Stimulated activated CD8-positive, alpha-beta memory T cell treated with anti-CD3 and anti-CD28 coated beads, Interleukin-15, amount 100 ng/mL, for 24 hours (primary cell): Measurements from ENCODE around the gene KAZALD1.

Experiments used
- DNase-seq: peaks from one replicate; pipeline ENCODE4 v3.0.0-alpha.2; 2020; ENCODE audit warnings: low read depth

KAZALD1 gene, protein sequence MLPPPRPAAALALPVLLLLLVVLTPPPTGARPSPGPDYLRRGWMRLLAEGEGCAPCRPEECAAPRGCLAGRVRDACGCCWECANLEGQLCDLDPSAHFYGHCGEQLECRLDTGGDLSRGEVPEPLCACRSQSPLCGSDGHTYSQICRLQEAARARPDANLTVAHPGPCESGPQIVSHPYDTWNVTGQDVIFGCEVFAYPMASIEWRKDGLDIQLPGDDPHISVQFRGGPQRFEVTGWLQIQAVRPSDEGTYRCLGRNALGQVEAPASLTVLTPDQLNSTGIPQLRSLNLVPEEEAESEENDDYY

DNA sequence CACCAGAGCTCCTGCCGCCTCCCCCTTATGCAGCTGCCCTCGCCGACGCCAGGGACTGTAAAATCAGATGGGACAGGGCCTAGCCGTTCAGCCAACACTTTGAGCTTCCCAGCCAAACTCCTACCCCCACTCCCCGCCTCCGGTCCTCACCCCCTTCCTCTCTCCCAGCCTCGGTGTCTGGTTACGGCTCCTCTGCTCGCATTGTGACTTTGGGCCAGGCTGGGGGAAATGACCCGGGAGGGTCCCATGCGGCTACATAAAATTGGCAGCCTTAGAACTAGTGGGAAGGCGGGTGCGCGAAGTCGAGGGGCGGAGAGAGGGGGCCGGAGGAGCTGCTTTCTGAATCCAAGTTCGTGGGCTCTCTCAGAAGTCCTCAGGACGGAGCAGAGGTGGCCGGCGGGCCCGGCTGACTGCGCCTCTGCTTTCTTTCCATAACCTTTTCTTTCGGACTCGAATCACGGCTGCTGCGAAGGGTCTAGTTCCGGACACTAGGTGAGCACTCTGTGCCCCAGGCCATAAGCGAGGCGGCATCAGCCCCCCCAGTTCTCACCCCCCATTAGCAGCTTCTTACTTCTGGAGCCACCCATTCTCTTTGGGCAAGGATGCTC is at the start of gene KAZALD1:
KAZALD1 (plus strand) TSS at position 366 of the 608 bp plus-strand sequence. CDS start 604 bp downstream, outside the sequence.
- no peak for DNase-seq

DNA sequence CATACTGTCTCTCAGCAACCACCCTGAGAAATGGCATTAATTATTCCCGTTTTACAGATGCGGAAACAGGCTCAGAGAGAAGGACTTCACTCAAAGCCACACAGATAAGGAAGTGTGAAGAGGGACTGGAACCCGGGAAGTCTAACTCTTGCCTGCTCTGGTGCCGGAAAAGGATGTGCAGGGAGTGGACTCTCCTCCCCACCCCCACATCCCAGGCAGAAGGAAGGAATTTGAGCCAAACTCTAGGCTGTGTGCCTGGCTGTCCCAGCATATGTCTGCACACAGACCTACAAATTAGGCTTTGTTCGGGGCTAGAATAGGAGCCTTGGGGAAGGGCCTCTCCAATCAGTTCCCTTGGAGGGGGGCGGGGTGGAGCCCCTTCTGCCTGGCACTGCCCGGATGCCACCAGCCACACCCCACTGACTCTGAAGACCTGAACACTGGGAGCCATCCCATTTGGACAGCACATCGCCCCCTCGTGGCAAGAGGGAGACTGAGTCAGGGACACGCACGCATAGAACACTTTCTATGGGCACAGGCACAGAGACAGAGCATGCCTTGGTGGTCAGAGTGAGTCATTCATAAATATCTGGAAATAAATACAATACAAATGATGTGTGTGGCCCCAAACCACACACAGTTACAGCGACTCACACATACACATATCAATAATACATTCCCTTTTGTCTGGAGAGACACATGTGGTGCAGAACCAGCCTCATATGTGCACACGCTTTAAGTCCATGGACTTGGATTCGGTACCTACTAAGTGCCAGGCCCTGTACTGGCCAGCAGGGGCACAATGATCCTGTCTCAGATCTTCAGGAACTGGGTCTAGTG is 49.0 kb upstream of the KAZALD1 start:
- DNase-seq = peak; percentile 35

DNA sequence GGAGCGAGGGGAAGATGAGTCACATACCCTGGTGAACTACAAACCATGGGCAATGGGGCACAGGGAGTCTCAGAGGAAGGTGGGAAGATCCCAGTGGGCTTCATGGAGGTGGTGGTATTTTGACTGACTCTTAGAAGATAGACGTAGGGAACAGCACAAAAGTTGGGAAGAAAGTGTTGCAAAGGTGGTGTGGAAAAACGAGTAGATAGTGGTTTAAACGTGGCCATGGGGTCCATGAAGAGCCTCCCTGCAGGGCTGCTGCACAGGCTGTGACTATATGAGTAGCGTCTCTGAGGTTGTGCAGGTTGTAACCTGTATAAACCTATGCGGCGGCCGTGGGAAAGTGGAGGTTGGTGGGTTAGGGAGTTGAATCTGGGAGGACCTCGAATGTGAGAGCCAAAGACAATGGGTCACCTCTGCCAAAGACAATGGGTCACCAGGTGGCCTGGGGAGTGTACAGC is 48.4 kb upstream of the KAZALD1 start:
- no peak for DNase-seq

DNA sequence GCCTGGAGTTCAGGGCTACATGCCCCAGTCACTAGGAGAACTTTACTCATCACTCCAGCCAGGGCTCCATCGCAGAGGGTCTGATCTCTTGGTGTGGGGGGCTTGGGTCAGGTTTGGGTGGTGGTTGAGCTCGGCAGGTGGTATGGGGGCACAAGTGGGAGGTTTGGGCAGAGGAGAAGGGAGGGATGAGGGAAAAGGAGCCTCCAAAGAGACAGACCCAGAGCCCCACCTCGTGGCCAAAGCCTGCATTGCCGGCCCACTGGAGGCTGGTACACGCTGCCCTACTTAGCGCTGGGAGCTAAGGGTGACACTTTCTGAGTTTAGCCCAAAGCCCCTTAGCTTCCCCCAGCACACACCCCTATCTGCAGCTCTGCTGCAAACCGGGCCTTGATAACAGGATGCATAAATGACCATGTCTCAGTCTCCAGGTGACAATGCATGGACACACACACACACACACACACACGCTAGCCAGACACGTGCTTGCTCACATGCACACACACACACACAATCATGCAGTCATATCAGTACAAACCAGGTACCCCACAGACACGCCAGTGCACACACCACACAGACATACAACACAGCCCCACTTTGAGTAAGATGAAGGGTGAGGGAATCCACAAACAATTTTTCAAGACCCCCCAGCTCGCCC is 47.4 kb upstream of the KAZALD1 start:
- peak; percentile 64 for DNase-seq

DNA sequence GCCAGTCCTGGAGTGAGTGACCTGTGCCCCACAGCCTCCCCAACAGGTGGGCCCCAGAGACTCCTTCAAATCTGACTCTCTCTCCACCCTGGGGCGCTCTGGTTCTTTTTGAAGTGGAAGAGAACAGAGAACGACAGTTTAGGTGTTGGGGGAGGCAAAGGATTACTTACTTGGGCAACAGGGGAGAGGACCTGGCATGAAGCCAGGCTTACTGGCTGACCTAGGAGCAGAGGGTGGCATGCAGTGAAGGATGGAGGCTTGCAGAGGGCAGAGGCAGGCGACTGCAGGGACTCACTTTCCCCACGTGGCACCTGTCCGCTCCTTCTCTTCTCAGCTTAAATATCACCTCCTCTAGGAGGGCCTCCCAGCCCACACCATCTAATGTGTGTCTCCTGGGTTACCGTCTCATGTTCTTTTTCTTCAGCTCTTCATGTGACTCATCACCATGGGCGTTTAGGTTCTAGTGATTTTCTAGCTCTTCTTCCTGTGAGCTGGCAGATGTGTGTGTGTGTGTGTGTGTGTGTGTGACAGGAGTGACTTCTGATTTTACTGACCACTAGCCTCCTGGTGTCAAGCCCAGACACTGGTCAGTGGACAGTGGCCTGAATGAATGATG is 46.7 kb upstream of the KAZALD1 start:
- no peak for DNase-seq

DNA sequence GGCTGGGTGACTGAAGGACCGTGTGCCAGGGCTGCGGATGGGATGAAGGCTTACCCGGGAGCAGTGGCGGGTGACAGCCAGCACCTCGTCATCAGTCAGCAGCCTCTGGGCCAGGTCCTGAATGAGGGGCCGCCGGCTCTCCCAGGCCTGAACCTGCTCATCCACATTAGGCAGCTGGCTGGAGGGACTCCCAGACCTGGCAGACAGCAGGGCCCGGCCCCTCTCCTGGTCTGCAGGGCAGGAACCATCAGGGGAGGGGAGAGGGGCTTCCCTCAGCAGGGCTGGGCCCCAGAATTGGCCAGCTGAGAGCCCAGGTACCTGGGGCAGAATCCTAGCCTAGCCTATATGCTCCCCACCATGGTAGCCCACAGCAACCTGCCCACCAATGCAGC is 46.2 kb upstream of the KAZALD1 start:
- DNase-seq = no peak

DNA sequence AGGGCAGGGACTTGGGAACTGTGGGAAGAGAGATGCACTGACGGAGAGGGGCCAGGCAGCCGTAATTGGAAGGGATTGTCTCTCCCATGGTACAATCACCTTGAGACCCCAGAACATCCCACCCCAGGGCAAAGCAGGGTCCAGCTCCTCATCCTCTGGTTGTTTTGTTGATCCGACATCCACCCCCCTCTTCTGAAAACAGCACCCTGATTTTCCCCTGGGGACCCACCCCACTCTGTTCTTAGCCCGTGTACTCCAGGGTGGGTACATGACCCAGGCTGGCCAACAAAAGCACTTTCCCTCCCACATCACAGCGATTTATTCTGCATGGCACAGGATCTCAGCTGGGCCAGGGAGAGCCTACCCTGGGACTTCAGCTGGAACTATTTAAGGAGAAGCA is 45.0 kb upstream of the KAZALD1 start:
- DNase-seq = no peak

DNA sequence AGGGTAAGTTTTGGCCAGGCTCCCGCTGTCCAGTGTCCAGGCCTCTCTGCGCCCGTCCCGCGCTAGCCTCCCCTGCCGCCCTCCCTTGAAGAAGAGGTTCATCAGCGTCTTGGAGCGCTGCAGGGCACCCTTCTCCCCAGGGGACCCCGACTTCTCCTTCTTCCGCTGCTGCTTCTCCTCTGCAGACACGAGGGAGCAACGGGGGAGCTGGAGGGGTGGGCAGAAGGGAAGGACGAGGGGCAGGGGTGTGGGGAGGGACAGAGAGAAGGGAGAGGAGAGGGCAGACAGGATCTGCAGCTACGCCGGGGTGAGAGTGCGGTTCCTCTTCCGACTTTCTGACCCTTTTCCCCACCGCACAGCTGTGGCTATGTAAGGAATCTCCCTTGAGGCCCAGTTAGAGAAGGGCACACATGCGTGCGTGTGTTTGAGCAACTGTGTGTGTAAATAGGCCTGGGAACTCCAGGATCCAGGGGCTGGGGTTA is 43.6 kb upstream of the KAZALD1 start:
- no peak for DNase-seq

DNA sequence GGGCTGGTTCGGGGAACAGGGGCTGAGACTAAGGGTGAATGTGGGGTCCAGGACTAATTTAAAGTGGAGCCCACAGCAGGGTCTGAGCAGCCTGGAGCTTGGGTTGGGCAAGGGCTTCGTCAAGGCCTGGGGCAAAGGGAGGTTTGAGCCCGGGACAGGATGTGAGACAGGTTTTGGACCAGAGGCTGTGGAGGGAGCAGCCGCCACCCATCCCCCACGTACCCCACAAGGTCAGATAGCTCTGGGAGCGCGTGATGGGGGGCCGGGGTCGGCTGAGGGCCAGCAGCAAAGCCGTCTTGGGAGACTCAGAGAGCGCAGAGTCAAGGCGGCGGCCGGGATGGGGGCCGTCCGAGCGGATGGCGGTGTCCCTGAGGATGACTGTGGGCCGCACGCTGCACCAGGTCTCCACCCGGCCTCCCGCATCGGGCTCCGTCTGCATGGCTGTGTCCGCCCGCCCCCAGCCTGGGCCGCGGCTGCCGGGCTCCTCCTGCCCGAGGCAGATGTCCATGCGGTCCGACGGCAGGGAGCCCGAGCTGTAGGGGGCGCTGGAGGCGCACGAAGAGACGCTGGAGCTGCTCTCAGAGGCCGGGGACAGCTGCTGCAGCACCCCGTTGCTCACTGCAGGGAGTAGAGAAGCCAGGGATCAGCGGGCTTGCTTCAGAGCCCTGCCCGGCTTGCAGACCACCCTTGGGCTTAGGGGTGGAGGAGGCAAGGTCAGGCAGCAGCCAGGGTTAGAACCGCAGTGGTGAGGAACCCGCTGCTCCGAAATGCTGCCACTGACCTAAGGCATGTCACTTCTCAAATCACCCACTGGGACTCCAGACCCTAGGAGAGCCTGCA is 43.0 kb upstream of the KAZALD1 start:
- DNase-seq = peak; percentile 61

DNA sequence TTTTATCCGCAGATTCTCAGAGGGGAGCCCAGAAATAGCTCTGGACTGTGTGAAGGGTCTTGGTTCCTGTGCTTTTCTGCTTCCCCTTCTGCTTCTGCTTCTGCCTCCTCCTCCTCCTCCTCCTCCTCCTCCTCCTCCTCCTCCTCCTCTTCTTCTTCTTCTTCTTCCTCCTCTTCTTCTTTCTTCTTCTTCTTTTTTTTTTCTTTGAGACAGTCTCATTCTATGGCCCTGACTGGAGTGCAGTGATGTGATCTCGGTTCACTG is 42.4 kb upstream of the KAZALD1 start:
- DNase-seq = no peak

DNA sequence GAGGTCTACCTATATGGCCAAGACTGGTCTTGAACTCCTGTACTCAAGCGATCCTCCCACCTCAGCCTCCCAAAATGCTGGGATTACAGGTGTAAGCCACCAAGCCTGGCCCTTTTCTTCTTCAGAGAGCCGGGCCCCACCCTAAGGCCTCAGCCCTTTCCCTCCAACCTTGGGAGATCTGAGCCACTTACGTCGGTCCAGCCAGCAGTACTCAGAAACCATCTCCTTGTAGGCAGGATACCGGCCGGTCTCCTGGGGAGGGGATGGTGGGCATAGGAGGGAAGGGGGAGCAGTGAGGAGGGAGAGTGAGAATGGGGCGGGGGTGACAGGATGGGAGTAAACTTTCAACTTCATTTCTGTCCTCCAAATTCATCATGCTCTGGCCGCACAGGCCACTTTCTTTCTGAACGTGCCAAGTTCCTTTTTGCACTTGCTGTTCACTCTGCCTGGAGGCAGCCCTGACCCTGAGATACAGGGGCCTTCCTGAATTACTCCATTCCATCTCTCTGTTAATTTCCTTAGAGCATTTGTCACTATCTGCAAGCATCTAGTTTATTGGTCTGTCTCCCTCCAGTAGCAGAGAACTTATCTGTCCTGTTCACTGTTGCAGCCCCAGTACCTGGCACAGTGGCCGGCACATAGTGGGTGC is 41.2 kb upstream of the KAZALD1 start:
- no peak for DNase-seq

DNA sequence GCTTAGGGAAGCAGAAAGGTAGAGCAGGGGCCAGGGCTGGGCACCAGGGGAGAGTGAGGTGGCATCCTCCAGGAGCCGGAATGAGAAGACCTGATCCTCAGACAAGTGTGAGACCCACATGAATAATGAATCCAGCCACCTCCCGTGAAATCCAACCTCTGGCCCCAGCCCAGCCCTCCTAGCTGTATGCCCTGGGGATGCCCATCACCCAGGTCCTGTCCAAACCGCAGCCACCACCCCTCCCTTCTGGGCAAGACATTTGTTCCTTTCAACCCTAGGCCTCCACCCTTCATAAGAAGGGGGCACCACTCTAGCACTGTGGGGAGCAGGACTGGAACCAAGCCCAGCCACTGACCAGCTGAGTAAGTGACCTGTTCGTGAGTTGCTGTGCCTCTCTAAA is 40.5 kb upstream of the KAZALD1 start:
- DNase-seq = no peak

DNA sequence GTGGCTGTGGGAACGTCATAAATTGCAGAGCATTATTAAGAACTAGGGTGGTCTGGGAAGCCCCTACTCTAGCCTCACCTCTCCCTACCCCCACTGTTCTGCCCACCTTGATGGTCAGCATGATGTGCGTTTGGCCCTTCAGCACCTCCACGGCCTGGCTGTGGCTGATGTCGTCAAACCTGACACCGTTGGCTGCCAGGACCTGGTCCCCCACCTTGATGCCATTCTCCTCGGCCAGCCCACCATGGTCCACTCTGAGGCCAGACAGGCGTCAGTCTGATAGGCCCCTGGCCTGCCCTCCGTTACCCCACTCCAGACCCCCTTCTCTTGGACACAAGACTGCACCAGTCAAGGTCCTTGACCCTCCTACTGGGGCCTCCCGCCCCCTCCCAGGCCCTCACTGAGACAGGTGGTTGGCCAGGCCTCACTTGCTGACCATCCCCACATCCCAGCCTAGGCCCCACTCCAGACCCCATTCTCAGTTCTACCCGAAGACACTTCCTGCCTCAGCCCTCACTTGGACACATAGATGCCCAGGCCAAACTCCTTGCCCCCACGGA is 40.0 kb upstream of the KAZALD1 start:
- no peak for DNase-seq

DNA sequence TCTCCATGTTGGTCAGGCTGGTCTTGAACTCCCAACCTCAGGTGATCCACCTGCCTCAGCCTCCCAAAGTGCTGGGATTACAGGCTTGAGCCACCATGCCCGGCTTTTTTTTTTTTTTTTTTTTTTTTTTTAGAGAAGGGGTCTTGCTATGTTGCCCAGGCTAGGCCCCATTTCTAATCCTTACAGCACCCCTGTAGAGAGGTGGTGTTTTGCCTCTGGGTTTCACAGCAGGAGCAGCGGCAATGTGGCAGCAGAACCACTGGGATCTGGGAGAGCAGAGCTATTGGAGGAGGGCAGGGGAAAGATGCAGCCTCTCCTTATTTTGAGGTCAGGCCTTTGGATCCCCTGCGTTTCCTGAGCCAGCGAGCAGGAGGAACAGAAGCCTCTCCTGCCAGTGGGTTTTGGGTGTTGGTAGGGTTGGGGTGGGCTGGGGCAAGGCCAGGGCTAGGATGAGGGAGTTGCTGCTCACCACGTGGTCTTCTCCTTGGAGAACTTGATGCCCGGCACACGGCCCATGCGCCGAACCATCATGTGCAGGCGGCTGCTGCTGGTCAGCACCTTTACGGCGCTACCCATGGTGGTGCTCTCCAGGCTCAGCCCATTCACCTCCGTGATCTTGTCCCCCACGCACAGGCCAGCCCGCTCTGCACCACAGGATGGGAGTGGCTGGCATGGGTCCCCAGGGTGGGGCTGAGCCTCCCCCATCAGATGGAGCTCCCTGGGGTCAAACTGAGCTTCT is 38.7 kb upstream of the KAZALD1 start:
- DNase-seq = no peak

DNA sequence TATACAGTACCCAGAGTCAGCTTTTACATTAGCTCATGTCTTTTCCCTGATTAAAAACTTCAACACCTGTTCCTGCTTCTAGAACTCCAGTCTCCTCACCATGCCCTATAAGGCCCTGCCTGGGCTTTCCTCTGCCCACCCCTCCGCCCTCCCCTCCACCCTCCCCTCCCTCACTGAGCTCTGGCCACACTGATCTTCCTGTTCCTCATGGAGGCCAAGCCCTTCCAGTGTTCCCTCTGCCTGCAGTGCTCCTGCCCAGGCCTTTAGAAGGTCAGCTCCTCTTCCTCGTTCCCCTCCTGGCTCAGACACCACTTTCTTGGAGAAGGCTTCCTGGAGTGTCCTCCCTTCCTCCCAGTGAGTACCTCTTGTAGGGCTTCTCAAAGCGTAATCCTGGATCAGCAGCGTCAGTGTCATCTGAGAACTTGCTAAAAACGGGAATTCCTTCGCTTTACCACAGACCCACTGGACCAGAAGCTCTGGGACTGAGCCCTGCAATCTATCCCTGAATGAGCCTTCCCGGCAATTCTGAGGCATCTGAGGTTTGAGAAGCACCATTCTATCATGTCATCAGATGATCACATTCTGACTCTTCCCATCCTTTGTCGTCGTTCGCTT is 34.6 kb upstream of the KAZALD1 start:
- no peak for DNase-seq

DNA sequence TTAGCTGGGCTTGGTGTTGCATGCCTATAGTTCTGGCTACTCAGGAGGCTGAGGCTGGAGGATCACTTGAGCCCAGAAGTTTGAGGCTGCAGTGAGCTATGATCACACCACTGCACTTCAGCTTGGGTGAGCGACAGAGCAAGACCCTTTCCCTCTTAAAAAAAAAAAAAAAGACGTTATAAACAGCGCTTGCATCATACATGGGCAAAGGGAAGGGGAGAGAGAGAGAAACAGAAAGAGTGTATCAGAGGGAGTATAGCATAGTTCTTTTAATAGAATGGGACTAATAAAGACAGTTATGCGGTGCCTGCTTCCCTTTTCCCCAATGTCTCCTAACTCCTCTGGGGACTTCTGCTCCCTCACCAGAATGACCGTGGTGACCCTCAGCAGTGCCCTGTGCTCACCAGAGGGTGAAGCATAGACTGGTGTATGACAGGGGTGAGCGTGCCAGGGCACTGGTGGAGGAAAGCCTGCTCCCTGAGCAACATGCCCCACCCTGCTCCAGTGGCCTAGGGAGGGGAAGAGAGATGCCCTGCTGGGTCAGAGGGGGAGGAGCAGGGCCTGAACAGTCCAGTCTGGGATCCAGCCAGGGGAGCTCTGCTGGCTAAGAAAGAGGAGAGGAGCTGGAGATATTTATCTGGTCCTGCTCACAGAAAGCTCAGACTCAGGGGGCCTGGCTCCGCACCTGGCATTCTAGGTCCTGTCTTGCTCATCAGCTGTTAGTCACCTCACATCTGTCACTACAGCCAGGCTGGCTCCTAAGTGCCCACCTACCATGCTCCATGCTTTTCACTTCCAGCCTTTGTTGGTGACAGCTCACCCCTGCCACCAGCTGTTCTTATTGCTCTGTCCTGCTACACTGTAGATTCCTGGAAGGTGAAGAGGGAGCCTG is 33.1 kb upstream of the KAZALD1 start:
- DNase-seq = no peak

DNA sequence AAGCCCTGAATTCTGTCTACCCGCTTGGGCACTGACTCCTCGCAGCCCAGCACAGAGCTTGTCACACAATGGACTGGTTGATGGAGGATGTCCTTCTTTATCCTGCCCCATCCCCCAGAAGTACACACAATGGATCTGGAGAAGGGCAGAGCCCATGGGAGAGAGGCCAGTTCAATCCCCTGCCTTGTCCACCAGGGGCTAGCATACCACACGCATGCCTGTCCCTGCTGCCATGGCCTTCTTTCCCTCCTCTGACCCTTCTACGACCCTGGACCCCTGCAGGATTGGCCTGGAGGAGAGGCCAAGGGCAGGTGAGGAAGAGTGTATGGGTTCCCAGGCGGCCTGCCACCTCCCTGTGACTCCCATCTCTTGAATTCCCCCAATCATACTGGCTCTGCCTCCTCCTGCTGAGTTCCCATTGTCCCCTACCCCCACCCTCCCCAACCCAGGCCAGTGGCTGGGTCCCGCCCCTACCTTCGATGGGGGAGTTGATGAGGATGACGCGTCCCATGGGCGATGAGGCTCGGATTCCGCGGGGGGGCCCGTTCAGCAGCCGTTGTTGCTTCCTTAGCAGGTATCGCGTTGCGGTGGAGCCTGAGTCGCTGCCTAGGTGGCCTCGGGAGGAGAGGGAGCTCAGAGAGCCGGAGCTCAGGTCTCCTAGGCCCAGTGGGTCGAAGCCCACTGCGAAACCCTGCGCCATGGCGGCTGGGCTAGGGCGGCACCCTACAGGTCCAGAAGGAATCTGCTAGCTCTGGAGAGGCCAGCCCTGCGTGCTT is 32.1 kb upstream of the KAZALD1 start:
- DNase-seq = no peak
